ENCODE results near the gene LRP4. TPM values are rescaled to one million over a fixed set of nuclear protein-coding genes. Genes with fewer than 3 reads are reported as not detected.
A peak's percentile ranks its signal among the peaks of the same experiment; 100 is the strongest.

Gene LRP4
- total and polyA plus RNA-seq, 7 donors: 2.1 to 17.6 (median 4.9) TPM

DNA sequence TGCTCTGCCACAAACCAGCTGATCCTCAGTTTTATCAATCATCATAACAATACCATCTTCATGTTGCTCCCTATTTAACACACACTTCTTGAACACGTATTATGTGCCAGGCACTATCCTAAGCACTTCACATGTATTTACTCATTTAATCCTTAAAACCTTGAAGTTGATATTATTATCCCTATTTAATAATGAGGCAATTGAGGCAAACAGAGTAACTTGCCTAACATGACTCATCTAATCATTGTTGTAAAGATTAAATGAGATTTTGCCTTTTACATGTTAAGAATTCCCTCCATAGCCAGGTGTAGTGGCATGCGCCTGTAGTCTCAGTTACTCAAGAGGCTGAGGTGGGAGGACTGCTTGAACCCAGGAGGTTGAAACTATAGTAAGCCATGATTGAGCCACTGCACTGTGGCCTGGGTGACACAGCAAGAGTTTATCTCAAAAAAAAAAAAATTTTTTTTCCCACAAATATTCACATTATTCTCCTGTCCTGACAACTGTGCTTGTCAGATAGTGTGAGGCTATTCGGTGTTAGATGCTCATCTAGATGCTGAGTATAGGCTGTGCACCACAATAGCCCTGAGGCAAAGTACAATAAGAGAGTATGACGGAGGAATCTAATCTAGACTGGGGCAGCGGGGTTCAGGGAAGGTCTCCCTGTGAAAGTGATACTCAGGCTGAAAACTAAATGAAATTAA lies 85.7 kb downstream of the LRP4 start:
- 92 to 94% methylated on average over 5 of the region's 5 CpGs for WGBS, 2 donors
- TF ChIP-seq POLR2AphosphoS5 (IDR thresholded peaks at IDR 0.05): no peak
- TF ChIP-seq POLR2A (IDR thresholded peaks at IDR 0.05): no peak
- no peak for TF ChIP-seq EP300 (IDR thresholded peaks at IDR 0.05)
- TF ChIP-seq, protein P1, sequence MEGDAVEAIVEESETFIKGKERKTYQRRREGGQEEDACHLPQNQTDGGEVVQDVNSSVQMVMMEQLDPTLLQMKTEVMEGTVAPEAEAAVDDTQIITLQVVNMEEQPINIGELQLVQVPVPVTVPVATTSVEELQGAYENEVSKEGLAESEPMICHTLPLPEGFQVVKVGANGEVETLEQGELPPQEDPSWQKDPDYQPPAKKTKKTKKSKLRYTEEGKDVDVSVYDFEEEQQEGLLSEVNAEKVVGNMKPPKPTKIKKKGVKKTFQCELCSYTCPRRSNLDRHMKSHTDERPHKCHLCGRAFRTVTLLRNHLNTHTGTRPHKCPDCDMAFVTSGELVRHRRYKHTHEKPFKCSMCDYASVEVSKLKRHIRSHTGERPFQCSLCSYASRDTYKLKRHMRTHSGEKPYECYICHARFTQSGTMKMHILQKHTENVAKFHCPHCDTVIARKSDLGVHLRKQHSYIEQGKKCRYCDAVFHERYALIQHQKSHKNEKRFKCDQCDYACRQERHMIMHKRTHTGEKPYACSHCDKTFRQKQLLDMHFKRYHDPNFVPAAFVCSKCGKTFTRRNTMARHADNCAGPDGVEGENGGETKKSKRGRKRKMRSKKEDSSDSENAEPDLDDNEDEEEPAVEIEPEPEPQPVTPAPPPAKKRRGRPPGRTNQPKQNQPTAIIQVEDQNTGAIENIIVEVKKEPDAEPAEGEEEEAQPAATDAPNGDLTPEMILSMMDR (IDR thresholded peaks at IDR 0.05): no peak
- H3K27me3 ChIP-seq: no peaks in the 10 kb centered on the region
- DNase-seq: no peak
- H3K27ac ChIP-seq: no peak overlapping the region
- H3K36me3 ChIP-seq: no peaks in the 10 kb centered on the region
- H3K4me3 ChIP-seq: no peak overlapping the region
- peaks cover 0 to 7% (median 0%) of the 10 kb centered on the region in 4 donors for H3K4me1 ChIP-seq
- H3K9me3 ChIP-seq: no peaks in the 10 kb centered on the region
- intact Hi-C loops (cut with DNase I): no loop called here

DNA sequence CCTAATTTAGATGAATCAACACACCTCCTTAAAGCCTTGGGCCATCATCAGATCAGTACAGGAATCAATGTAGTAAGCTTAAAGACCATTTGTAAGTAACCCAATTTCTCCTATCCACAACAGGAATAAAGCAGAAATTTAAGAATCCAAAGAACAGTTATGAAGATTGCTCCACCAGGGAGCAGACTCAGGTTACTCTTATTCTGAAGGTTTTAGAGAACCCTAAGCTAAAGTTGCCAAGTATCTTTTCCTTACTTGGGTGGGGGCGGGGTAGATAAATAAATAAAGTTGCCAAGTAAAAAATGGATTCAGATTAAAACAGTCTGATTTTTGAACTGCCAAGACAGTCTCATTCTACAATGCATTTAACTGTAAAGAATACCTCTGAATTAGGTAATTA lies 90.4 kb downstream of the LRP4 start:
- H3K27ac ChIP-seq: no peak overlapping the region
- 70 to 77% methylated on average over 1 of the region's 1 CpG for WGBS, 2 donors

DNA sequence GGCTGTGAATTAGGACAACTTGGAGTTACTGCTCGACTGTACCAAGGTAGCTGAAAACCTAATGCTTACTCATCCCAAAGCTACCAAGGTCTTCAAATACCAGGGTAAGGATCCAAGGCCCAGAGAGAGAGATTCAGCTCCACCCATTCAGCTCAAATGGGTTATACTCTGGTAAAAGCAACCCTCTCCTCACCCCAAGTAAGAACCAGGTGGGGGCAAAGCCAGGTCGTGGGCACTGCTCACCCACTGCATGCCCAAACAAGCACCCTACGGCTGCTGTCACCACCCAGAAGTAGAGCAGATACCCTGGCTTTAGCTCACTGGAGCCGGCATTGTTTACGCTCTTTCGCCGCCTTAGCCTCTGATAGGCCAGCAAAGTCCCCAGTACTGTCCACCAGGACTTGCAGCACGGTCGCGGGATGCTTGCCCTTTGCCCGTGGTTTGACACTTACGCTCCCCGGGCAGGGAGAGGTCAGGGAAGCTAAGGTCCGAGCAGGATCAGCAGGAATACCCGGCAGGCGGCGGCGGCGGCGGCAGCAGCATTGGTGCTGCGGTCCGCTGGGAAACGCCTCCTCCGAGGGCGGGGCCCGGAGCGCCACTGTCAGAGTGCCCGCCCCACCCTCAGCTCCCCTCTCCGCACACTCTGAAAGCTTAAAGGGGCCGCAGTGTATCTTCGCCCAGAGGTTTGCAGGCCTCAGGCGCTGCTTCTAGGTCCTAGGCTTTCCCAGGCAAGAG lies 91.9 kb downstream of the LRP4 start:
- TF ChIP-seq POLR2A (IDR thresholded peaks at IDR 0.05) (no peak), POLR2AphosphoS5 (IDR thresholded peaks at IDR 0.05) (peak in 3 of 4 donors; percentile 34 to 68 (median 57))
- peak; percentile 91 for DNase-seq
- intact Hi-C loops (cut with DNase I): loop anchor here (1.0 kb wide), 1 partner anchor 20 kb away; the partner anchor contains the start of gene CKAP5
- no peaks in the 10 kb centered on the region for H3K27me3 ChIP-seq
- no peaks in the 10 kb centered on the region for H3K36me3 ChIP-seq
- peaks cover 0 to 41% (median 20%) of the 10 kb centered on the region in 4 donors for H3K4me1 ChIP-seq
- peak overlapping the region; percentile 47 to 69 (median 62) for H3K4me3 ChIP-seq
- H3K9me3 ChIP-seq: no peaks in the 10 kb centered on the region
- WGBS, 2 donors: 3 to 5% methylated on average over 32 of the region's 32 CpGs
- H3K27ac ChIP-seq: peak overlapping the region; percentile 76 to 86 (median 82)

More for the DNA sequence above, 90.4 kb downstream of the LRP4 start:
- H3K27me3 ChIP-seq: no peaks in the 10 kb centered on the region
- intact Hi-C loops (cut with DNase I): no loop called here
- H3K4me1 ChIP-seq: peaks cover 0 to 41% (median 20%) of the 10 kb centered on the region in 4 donors
- DNase-seq: no peak
- no peaks in the 10 kb centered on the region for H3K36me3 ChIP-seq
- H3K9me3 ChIP-seq: no peaks in the 10 kb centered on the region
- H3K4me3 ChIP-seq: no peak overlapping the region
- no peak for TF ChIP-seq EP300 (IDR thresholded peaks at IDR 0.05)
- TF ChIP-seq, protein P1 (IDR thresholded peaks at IDR 0.05): no peak
- TF ChIP-seq POLR2A (IDR thresholded peaks at IDR 0.05): no peak
- no peak for TF ChIP-seq POLR2AphosphoS5 (IDR thresholded peaks at IDR 0.05)

DNA sequence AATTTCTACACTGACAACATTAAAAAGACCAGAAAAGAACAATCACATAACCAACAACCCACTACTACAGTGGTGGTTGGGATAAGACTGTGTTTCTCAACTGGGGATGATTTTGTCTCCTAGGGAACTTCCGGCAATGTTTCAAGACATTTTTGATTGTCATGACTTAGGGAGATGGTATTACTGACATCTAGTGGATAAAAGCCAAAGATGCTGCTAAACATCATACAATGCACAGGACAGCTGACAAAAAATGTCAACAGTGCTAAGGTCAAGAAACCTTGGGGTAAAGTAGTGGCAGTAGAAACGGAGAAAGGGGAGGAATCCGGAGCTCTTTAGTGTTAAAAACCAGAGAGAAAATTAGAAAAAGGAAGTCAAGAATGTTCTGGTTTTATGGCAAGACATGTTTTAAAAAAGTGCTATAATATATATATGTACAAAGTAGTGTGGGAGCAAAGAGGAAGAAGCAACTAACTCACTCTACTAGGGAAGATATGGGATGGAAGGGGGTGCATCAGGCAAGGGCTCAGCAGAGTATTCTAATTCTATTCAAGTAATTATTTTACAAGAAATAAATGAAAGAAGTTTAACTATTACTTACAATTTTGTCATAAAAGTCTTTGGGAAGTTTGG lies 109.4 kb downstream of the LRP4 start:
- Histone ChIP-seq H3K27ac (no peak overlapping the region), H3K4me3 (no peak overlapping the region), H3K27me3 (no peaks in the 10 kb centered on the region), H3K9me3 (no peaks in the 10 kb centered on the region), H3K36me3 (peaks cover 22 to 55% (median 29%) of the 10 kb centered on the region in 4 donors), H3K4me1 (no peaks in the 10 kb centered on the region)
- intact Hi-C loops (cut with DNase I): no loop called here
- WGBS, 2 donors: 60 to 62% methylated on average over 3 of the region's 3 CpGs
- no peak for DNase-seq
- TF ChIP-seq POLR2AphosphoS5 (IDR thresholded peaks at IDR 0.05) (no peak), POLR2A (IDR thresholded peaks at IDR 0.05) (no peak), EP300 (IDR thresholded peaks at IDR 0.05) (no peak)
- TF ChIP-seq, protein P1 (IDR thresholded peaks at IDR 0.05): no peak

Other genes with a start within 250 kb of the LRP4 start
- 10 to 100 TPM; 37.5 to 78.2 (median 57.3) TPM for gene ARHGAP1, start 217.9 kb downstream of the LRP4 start, total RNA-seq
- 10 to 100 TPM; 25.0 to 41.2 (median 30.6) TPM for gene ARHGAP1, start 217.9 kb downstream of the LRP4 start, polyA plus RNA-seq
- 10 to 100 TPM in 2 of 4 donors, 1 to 10 TPM in 2; 4.3 to 12.8 (median 9.2) TPM for gene ZNF408, start 217.5 kb downstream of the LRP4 start, total RNA-seq
- 10 to 100 TPM in 1 of 3 donors, 1 to 10 TPM in 2; 6.2 to 10.7 (median 8.4) TPM for gene ZNF408, start 217.5 kb downstream of the LRP4 start, polyA plus RNA-seq
- gene F2, start 199.3 kb downstream of the LRP4 start, total RNA-seq: under 1 TPM in 1 of 4 donors, not detected in 3; 0.28 TPM
- under 1 TPM in 2 of 3 donors, not detected in 1; 0.13 to 0.46 TPM for gene F2, start 199.3 kb downstream of the LRP4 start, polyA plus RNA-seq
- gene CKAP5, start 72.3 kb downstream of the LRP4 start, total RNA-seq: 10 to 100 TPM; 27.3 to 38.8 (median 35.7) TPM
- gene CKAP5, start 72.3 kb downstream of the LRP4 start, polyA plus RNA-seq: 10 to 100 TPM in 2 of 3 donors, 1 to 10 TPM in 1; 6.6 to 22.9 (median 10.9) TPM
- gene CSTPP1, start 18.2 kb upstream of the LRP4 start, total RNA-seq: 10 to 100 TPM; 16.8 to 29.4 (median 20.9) TPM
- gene CSTPP1, start 18.2 kb upstream of the LRP4 start, polyA plus RNA-seq: 10 to 100 TPM; 12.9 to 26.8 (median 24.6) TPM

Data from sigmoid colon (tissue), 7 donors.